DMS153 (cell line): ENCODE results near the gene SPINK5.

Experiments used
- DNase-seq: peaks from one replicate; lab custom pipeline; 2025; lab: John Stamatoyannopoulos, UW

Gene SPINK5

DNA sequence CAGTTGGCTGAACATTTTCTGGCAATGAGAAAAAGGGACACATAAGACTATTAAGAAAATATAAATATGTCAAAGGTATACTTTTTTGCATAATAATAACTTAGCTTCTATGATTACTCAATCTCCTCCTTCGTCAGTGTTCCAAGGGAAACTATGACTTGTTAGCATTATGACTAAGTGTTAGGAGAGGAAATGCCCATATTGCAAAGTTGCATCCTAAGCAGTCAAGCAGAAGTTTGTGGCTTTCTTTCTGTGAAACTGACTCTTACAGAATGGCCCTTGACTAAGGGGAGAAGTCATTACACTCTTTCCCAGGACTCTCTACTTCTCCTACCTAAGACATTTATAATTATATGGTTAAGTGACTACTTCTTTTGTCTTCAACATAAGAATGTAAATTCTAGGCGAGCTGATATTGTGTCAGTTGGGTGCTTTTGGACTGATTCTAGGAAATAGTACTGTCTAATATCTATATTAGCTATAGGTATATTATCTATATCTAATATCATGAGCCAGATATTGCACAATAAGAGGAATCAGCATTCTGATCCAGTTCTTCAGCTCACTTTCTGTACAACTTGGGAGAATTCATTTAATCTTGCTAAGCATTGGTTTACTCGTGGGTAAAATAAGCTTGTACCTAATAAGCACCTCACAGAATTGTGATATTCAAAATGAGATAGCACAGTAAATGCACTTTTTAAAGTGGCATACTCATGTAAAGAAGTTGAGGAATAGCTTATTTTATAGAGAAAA, 122.6 kb downstream of the SPINK5 start:
- no peak for DNase-seq
